Measurements from ENCODE around the gene WFDC2.

Gene WFDC2, protein sequence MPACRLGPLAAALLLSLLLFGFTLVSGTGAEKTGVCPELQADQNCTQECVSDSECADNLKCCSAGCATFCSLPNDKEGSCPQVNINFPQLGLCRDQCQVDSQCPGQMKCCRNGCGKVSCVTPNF

GRCh38 chr20:45469336-45470261, at the start of gene WFDC2:
TSS of gene WFDC2 (plus strand) at chr20:45469753. CDS start at chr20:45469782, 29 bp downstream.
- TF ChIP-seq CTCF (IDR thresholded peaks at IDR 0.05; ENCODE audit: extremely low read depth, missing control alignments), result no peak

DNA sequence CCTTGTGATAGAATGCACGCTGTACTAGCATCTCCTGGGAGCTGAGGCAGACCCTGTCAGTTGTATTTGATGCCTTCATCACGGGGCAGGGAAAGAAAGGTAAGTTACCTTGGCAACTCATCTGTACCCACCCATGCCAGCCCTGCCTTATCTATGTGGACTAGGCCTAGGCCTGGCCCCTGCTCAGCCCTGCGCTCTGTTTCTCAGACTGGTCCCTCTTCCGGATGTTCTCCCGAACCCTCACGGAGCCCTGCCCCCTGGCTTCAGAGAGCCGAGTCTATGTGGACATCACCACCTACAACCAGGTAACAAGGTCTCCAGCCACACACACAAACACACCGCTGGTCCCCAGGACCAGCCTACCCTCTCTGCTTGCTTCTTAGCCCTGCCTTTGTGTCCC, 49.4 kb upstream of the WFDC2 start:
- DNase-seq (ENCODE audit: low spot score), result no peak
- no peak for TF ChIP-seq CTCF (IDR thresholded peaks at IDR 0.05; ENCODE audit: extremely low read depth, missing control alignments)

More at GRCh38 chr20:45469336-45470261, at the start of gene WFDC2:
- DNase-seq (ENCODE audit: low spot score), result no peak

DNA sequence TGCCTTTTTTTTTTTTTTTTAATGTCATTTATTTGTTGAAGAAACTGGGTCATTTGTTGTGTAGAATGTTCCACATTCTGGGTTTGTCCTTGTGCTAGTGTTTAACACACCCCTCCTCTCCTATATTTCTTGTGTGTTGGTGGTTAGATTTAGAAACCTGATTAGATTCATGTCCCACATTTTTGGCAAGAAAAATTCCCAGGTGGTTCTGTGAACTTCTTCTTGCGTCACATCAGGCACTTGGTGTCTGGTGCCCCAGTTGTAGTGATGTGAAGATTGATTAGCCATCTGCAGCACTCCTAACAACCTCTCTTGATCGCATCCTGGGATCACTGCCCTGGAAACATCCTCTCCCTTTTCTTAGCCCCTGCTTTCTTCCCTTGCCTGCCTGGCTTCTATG, 45.9 kb upstream of the WFDC2 start:
- no peak for DNase-seq (ENCODE audit: low spot score)
- TF ChIP-seq CTCF (IDR thresholded peaks at IDR 0.05; ENCODE audit: extremely low read depth, missing control alignments), result no peak

GRCh38 chr20:45425561-45425960, 44.0 kb upstream of the WFDC2 start:
- no peak for DNase-seq (ENCODE audit: low spot score)
- TF ChIP-seq CTCF (IDR thresholded peaks at IDR 0.05; ENCODE audit: extremely low read depth, missing control alignments), result no peak

DNA sequence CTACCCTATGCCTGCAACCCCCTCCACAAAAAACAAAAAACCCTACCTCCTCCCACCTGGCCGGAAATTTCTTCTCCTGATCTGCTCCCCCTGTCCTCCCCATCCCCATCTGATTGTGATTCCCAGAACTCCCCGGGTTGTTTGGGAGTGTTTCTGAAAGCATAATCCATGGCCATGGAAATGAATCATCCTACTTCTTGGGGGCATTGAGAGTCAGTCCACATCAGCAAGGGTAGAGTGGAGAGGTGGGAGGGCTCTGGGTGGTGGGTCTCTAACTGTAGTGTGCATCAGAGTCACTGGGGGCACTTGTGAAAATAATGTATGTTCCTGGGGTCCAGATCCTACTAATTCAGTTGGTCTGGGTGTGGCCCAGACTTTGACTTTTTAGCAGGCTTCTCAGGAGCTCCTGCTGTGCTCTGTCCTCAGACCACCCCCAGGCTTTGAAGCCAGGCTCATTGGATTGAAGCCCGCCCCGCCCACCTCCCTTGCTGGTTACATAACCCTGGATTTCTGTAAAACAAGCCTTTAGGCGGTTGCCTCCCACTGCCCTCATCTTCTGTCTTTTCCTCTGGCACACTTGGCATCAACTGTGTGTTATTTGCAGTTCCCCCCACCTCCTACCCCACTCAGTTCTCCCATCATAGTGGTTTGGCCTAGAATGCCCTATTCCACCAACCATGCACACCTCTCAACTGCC, 43.1 kb upstream of the WFDC2 start:
- TF ChIP-seq CTCF (IDR thresholded peaks at IDR 0.05; ENCODE audit: extremely low read depth, missing control alignments), result no peak
- no peak for DNase-seq (ENCODE audit: low spot score)

- DNase-seq (ENCODE audit: low spot score), result no peak
- no peak for TF ChIP-seq CTCF (IDR thresholded peaks at IDR 0.05; ENCODE audit: extremely low read depth, missing control alignments)
Observed at GRCh38 chr20:45427236-45428149, 42.1 kb upstream of the WFDC2 start.

All from GM20000 (cell line).